ENCODE data around the gene SNRPA1.

- TF ChIP-seq CTCF (IDR thresholded peaks at IDR 0.05) (no peak), POLR2AphosphoS5 (IDR thresholded peaks at IDR 0.05) (no peak)
Measured at GRCh38 chr15:101329309-101329863, 34.3 kb upstream of the SNRPA1 start.

Measured in sigmoid colon (tissue), 4 donors.